ENCODE measurements around the gene KLHDC7A. TPM values are rescaled to one million over a fixed set of nuclear protein-coding genes. Genes with fewer than 3 reads are reported as not detected.

The KLHDC7A gene
- total RNA-seq, 3 donors from 2014 or later: not detected

DNA sequence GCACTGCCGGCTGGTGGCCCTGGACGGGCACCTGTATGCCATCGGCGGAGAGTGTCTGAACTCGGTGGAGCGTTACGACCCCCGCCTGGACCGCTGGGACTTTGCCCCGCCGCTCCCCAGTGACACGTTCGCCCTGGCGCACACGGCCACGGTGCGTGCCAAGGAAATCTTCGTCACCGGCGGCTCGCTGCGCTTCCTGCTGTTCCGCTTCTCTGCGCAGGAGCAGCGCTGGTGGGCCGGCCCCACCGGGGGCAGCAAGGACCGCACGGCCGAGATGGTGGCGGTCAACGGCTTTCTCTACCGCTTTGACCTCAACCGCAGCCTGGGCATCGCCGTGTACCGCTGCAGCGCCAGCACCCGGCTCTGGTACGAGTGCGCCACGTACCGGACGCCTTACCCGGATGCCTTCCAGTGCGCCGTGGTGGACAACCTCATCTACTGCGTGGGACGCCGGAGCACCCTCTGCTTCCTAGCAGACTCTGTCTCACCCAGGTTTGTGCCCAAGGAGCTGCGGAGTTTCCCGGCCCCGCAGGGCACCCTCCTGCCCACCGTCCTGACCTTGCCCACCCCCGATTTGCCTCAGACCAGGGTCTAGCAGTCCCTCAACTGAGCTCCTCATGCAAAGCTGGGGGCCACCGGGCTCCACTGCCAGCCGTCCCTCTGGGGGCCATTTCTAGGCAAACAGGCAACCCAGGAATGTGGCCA, 2.1 kb downstream of the KLHDC7A start:
- H3K4me1 Mint-ChIP-seq (ENCODE audit: low read depth): peaks cover 7% of the 10 kb centered on the region
- H3K36me3 Mint-ChIP-seq (ENCODE audit: insufficient read depth): no peaks in the 10 kb centered on the region
- DNase-seq: no peak
- no peak overlapping the region for H3K4me3 Mint-ChIP-seq
- H3K27me3 Mint-ChIP-seq (ENCODE audit: low read depth): peaks cover 4% of the 10 kb centered on the region
- no peaks in the 10 kb centered on the region for H3K9me3 Mint-ChIP-seq
- no peak for ATAC-seq

DNA sequence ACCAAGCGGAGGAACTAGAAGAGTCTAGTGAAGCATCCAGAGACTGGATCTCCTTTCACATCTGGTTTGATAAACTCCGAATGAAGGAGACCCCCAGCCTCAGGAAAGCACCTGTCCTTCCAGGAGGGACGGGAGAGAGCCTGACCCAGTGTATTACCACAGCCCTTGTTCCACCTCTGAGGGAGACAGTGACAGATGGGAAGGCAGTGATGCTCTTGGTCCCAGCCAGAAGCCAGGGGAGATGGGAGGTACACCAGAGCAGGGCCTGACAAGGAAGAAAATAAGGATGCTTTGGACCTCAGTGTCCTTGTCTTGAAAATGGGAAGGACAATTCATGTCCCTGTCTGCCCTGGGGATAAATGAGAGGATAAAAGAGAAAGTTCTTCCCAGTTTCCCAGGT, 3.5 kb downstream of the KLHDC7A start:
- ATAC-seq (no peak), DNase-seq (no peak)
- Mint-ChIP-seq H3K36me3 (ENCODE audit: insufficient read depth) (no peaks in the 10 kb centered on the region), H3K9me3 (no peaks in the 10 kb centered on the region), H3K4me1 (ENCODE audit: low read depth) (peaks cover 5% of the 10 kb centered on the region), H3K4me3 (no peak overlapping the region), H3K27me3 (ENCODE audit: low read depth) (peaks cover 5% of the 10 kb centered on the region)

DNA sequence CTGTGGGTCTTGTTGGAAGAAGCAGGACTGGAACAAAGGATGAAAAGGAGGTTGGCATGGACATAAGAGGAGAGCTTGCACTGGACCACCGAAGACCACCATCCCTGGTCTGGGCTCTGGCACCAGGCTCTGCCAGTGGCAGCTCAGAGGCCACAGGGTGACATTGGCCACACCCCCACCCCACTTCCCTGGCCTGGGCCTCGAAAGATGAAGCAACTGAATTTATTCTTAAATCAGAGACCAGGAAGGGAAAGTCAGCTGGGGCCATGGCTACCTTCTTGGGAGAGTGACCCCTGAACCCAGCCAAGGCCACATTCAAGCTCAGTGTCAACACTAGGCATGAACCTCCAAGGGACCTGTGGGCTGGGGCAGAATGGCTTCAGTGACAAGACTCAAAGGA, 4.0 kb downstream of the KLHDC7A start:
- DNase-seq (no peak), ATAC-seq (no peak)
- no peaks in the 10 kb centered on the region for H3K36me3 Mint-ChIP-seq (ENCODE audit: insufficient read depth)
- H3K4me3 Mint-ChIP-seq: no peak overlapping the region
- H3K27me3 Mint-ChIP-seq (ENCODE audit: low read depth): peaks cover 5% of the 10 kb centered on the region
- peaks cover under 1% of the 10 kb centered on the region for H3K4me1 Mint-ChIP-seq (ENCODE audit: low read depth)
- H3K9me3 Mint-ChIP-seq: no peaks in the 10 kb centered on the region

DNA sequence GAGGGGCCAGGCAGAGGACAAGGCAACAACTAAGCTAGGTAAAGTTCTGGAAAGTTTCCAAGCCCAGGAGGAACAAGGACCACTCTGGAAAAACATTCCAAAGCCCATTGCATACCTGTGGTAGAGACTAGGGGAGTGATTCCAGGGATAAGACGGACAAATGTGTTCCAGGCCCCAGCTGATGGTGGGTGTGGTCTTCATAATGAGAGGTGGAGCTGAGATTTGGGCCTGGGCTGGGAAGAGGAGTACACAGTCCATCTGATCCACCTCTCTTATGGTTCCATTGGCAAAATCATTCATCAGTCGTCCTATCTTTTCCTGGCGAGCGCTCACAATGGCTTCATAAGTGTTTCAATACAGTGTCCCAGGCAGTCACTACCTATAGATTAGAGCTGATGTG, 4.5 kb downstream of the KLHDC7A start:
- DNase-seq (no peak), ATAC-seq (no peak)
- Mint-ChIP-seq H3K9me3 (no peaks in the 10 kb centered on the region), H3K4me1 (ENCODE audit: low read depth) (no peaks in the 10 kb centered on the region), H3K4me3 (no peak overlapping the region), H3K36me3 (ENCODE audit: insufficient read depth) (no peaks in the 10 kb centered on the region), H3K27me3 (ENCODE audit: low read depth) (peaks cover 5% of the 10 kb centered on the region)

DNA sequence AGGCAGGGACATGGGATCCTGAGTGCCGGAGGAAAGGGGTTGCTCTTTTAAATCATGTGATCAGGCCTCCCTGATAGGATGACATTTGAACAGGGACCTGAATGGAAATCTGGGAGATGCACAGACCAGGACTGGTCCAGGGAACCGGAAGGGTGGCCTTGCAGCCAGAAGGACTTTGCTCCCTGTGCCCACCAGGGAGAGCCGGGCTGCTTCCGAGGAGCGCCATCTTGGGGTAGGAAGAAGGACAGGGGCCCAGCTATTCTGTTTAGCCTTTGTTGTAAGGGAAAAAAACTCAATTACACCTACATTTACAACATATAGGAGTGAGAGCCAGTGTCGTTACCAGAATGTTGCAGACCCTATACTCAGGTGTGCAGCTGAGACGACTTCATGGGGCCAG, 5.5 kb downstream of the KLHDC7A start:
- no peaks in the 10 kb centered on the region for H3K36me3 Mint-ChIP-seq (ENCODE audit: insufficient read depth)
- ATAC-seq (no peak), DNase-seq (no peak)
- H3K4me1 Mint-ChIP-seq (ENCODE audit: low read depth): no peaks in the 10 kb centered on the region
- peaks cover 7% of the 10 kb centered on the region for H3K27me3 Mint-ChIP-seq (ENCODE audit: low read depth)
- H3K9me3 Mint-ChIP-seq: no peaks in the 10 kb centered on the region
- no peak overlapping the region for H3K4me3 Mint-ChIP-seq

DNA sequence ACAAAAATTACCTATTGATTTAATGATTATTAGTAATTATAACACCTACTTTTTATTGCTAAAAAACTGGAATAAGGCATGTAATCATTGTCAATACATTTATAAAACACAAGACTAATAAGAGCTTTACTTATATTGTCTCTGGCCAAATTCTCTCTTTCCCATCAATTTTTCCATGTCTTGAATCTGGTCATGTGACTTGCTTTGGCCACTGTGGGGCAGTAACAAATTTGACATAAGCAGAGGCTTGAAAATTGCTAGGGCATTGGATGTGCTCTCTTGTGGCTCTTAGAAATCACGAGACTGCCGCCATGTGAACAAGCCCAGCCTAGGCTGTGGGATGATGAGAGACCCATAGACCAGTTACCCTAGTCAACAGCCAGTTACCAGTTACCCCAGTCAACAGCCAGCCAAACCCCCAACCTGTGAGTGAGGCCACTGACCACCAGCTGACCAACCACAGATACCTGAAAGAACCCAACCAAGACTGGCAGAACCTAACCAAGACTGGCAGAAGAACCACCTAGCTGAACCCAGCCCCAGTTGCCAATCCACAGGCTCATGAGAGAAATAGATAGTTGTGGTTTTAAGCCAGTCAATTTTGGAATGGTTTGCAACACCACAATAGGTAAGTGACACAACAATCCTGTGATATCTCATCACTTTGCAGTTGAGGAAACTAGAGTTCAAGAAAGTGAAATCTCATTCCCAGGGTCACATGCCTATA, 8.8 kb downstream of the KLHDC7A start:
- peaks cover 11% of the 10 kb centered on the region for H3K27me3 Mint-ChIP-seq (ENCODE audit: low read depth)
- ATAC-seq (no peak), DNase-seq (no peak)
- H3K36me3 Mint-ChIP-seq (ENCODE audit: insufficient read depth): no peaks in the 10 kb centered on the region
- no peak overlapping the region for H3K4me3 Mint-ChIP-seq
- no peaks in the 10 kb centered on the region for H3K4me1 Mint-ChIP-seq (ENCODE audit: low read depth)
- no peaks in the 10 kb centered on the region for H3K9me3 Mint-ChIP-seq

DNA sequence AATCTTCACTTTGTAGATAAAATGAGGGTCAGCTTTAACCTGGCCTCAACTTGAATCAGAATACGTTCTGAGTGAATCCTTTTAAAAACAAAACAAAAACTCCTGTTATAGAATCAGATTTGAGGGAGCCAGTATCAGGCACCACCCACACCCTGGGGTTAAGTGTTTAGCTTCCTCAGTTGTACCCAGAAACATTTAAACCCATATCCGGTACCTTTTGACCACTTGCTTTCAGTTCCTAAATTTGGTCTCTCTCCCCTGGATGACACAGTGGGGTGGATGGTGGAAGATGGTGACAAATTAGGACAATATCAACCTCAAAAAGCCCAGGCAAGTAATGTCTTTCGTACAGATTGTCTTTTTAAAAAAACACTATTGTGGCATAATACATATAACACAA, 10.4 kb downstream of the KLHDC7A start:
- no peaks in the 10 kb centered on the region for H3K9me3 Mint-ChIP-seq
- no peak for DNase-seq
- H3K36me3 Mint-ChIP-seq (ENCODE audit: insufficient read depth): no peaks in the 10 kb centered on the region
- H3K4me1 Mint-ChIP-seq (ENCODE audit: low read depth): no peaks in the 10 kb centered on the region
- no peak overlapping the region for H3K4me3 Mint-ChIP-seq
- H3K27me3 Mint-ChIP-seq (ENCODE audit: low read depth): peaks cover 11% of the 10 kb centered on the region
- ATAC-seq: no peak

DNA sequence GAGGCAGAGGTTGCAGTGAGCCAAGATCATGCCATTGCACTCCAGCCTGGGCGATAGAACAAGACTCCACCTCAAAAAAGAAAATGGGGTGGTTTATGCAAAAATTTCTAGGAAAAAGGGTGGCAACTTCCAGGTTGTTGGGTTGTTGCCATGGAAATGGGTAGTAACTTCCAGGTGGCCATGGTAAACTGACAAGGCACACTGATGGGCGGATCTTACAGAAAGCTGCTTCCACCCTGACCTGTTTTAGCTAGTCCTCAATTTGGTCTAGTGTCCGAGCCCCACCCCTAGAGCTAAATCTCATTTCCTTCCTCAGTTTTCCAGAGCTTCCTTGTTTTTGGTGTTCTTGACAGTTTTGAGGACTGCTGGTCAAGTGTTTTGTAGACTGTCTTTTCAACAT, 13.6 kb downstream of the KLHDC7A start:
- ATAC-seq: no peak
- H3K36me3 Mint-ChIP-seq (ENCODE audit: insufficient read depth): no peaks in the 10 kb centered on the region
- H3K4me3 Mint-ChIP-seq: no peak overlapping the region
- H3K27me3 Mint-ChIP-seq (ENCODE audit: low read depth): peaks cover 23% of the 10 kb centered on the region
- DNase-seq: no peak
- no peaks in the 10 kb centered on the region for H3K4me1 Mint-ChIP-seq (ENCODE audit: low read depth)
- no peaks in the 10 kb centered on the region for H3K9me3 Mint-ChIP-seq

DNA sequence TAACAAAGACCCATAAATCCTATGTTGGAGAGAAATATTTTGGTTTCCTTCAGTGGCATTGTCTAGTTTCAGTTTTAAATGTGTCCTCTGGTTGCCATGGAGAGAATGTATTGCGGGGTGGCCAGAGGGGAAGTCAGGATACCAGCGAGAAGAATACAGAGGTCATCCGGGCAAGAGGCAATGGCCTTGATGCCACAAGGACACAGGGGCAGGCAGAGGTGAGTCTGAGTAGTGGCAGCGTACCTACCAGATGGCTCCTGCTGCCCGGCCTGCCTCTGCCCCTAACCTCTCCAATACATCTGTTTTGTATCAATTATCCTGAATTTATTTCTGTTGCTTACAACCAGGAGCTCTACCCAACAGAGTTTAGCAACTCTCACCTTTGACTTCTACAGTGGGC, 14.9 kb downstream of the KLHDC7A start:
- ATAC-seq: no peak
- no peak for DNase-seq
- Mint-ChIP-seq H3K4me1 (ENCODE audit: low read depth) (no peaks in the 10 kb centered on the region), H3K27me3 (ENCODE audit: low read depth) (peaks cover 35% of the 10 kb centered on the region), H3K4me3 (no peak overlapping the region), H3K36me3 (ENCODE audit: insufficient read depth) (no peaks in the 10 kb centered on the region), H3K9me3 (no peaks in the 10 kb centered on the region)

DNA sequence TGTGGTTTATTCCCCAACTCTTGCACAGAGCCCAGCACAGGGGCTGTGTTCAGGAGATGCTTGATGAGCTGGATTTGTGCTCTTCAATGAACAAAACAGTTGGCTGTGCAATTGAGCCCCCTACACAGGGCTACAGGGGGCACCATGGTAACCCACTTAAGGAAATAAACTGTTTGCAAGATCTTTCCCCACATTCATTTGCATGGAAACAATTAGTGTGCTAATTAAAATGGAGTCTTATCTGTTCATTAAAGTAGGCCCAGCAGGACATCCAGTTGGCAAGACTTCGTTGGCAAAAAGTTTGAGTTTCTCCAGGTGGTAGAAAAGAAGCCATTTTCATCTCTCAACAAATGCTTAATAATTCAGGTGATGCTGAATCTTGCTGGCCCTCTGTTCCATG, 15.3 kb downstream of the KLHDC7A start:
- Mint-ChIP-seq H3K36me3 (ENCODE audit: insufficient read depth) (no peaks in the 10 kb centered on the region), H3K27me3 (ENCODE audit: low read depth) (peaks cover 34% of the 10 kb centered on the region), H3K9me3 (no peaks in the 10 kb centered on the region), H3K4me1 (ENCODE audit: low read depth) (no peaks in the 10 kb centered on the region), H3K4me3 (no peak overlapping the region)
- ATAC-seq (no peak), DNase-seq (no peak)

DNA sequence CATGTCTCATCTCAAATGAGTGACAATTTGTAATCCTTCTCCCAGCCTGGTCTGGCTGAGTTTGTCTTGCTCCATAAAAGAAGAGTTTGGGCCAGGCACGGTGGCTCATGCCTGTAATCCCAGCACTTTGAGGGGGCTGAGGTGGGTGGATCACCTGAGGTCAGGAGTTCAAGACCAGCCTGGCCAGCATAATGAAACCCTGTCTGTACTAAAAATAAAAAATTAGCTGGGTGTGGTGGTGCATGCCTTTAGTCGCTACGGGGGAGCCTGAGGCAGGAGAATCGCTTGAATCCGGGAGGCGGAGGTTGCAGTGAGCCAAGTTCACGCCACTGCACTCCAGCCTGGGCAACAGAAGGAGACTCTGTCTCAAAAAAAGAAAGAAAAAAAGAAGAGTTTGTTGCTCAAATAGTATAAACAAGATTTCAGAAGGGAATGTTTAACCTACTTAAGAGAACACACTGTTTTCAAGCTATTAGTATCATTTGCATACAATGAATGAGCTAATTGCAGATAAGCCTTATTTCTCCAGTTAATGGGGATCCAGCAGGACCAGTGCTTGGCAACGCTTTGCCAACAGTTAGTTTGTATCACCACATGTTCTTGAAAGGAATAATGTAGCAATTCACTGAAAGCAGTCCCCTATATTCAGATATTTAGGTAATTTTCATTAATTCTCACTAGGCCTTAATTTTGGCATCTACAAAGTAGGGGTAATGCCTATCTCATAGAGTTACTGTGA, 15.9 kb downstream of the KLHDC7A start:
- Mint-ChIP-seq H3K9me3 (no peaks in the 10 kb centered on the region), H3K27me3 (ENCODE audit: low read depth) (peaks cover 35% of the 10 kb centered on the region), H3K4me3 (no peak overlapping the region), H3K36me3 (ENCODE audit: insufficient read depth) (no peaks in the 10 kb centered on the region), H3K4me1 (ENCODE audit: low read depth) (no peaks in the 10 kb centered on the region)
- ATAC-seq (no peak), DNase-seq (no peak)

DNA sequence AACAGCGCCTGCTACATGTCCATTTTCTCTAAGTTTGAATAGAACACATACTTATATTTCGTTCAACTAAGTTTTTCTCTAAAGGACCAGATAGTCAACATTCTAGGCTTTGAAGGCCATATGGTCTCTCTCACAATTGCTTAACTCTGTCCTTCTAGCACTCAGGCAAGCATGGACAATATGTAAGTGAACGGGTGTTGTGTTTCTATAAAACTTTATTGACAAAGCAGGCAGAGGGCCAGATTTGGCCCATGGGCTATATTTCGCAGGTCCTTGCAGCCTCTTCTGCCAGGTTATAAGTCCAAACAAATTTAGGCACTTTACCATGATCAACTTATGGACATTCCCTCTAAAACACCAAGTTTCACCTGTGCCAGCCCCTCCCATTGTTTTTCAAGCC, 21.1 kb downstream of the KLHDC7A start:
- Mint-ChIP-seq H3K9me3 (peaks cover 11% of the 10 kb centered on the region), H3K4me1 (ENCODE audit: low read depth) (no peaks in the 10 kb centered on the region), H3K4me3 (no peak overlapping the region), H3K27me3 (ENCODE audit: low read depth) (peaks cover 35% of the 10 kb centered on the region), H3K36me3 (ENCODE audit: insufficient read depth) (no peaks in the 10 kb centered on the region)
- no peak for ATAC-seq
- no peak for DNase-seq

DNA sequence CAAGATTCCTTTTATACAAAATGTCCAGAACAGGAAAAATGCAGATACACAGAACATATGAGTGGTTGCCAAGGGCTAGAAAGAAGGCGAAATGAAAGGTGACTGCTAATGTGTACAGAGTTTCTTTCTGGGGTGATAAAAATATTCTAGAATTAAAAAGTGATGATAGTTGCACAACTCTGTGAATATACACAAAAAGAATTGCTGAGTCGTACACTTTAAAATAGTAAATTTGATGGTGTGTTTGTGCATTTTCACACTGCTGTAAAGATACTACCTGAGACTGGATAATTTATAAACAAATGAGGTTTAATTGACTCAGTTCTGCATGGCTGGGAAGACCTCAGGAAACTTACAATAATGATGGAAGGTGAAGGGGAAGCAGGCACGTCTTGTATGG, 23.9 kb downstream of the KLHDC7A start:
- H3K27me3 Mint-ChIP-seq (ENCODE audit: low read depth): peaks cover 17% of the 10 kb centered on the region
- no peak for ATAC-seq
- H3K4me3 Mint-ChIP-seq: no peak overlapping the region

DNA sequence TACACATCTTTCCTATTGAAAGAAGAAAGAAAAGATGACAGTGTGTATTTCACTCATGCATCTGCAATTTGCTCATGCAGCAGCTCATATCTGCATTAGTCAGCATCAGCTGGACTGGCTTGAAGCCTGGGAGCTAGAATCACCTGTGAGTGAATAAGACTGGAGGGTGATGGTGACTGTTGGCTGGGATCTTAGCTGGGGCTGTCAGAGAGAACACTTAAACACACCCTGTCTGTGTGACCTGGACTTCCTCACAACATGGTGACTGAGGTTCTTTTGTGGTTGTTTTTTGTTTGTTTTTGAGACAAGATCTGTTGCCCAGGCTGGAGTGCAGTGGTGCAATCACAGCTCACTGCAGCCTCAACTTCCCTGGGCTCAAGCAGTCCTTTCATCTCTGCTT, 24.9 kb downstream of the KLHDC7A start:
- Mint-ChIP-seq H3K4me1 (ENCODE audit: low read depth) (no peaks in the 10 kb centered on the region), H3K4me3 (no peak overlapping the region), H3K9me3 (peaks cover 16% of the 10 kb centered on the region), H3K36me3 (ENCODE audit: insufficient read depth) (no peaks in the 10 kb centered on the region), H3K27me3 (ENCODE audit: low read depth) (peaks cover 10% of the 10 kb centered on the region)
- ATAC-seq: no peak
- no peak for DNase-seq

More for the DNA sequence above, 23.9 kb downstream of the KLHDC7A start:
- no peak for DNase-seq
- Mint-ChIP-seq H3K36me3 (ENCODE audit: insufficient read depth) (no peaks in the 10 kb centered on the region), H3K4me1 (ENCODE audit: low read depth) (no peaks in the 10 kb centered on the region), H3K9me3 (peaks cover 16% of the 10 kb centered on the region)

DNA sequence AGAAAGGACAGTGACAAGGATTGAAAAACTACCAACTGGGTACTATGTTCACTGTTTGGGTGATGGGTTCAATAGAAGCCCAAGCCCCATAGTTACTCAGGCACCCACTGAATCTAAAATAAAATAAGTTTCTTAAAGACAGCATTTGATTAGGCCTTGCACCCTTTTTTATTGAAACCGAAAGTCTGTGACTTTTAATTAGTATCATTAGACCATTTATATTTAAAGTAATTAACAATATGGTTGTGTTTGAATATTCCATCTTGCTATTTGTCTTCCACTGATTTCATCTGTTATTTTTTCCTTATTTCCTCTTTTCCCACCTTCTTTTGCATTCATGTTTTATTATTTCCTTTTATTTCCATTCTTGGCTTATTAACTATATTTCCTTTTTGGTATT, 27.4 kb downstream of the KLHDC7A start:
- DNase-seq (no peak), ATAC-seq (no peak)
- Mint-ChIP-seq H3K4me1 (ENCODE audit: low read depth) (no peaks in the 10 kb centered on the region), H3K27me3 (ENCODE audit: low read depth) (peaks cover 13% of the 10 kb centered on the region), H3K4me3 (no peak overlapping the region), H3K36me3 (ENCODE audit: insufficient read depth) (no peaks in the 10 kb centered on the region), H3K9me3 (peaks cover 13% of the 10 kb centered on the region)
